ENCODE measurements around the gene MAP4K2. TPM values are rescaled to one million over a fixed set of nuclear protein-coding genes. Genes with fewer than 3 reads are reported as not detected.

Gene MAP4K2
- total and polyA plus RNA-seq, 2 of the 8 experiments (the other 6 are each of a cell fraction or from before 2014, with no cell fraction given) = 20.1 to 20.7 TPM

DNA sequence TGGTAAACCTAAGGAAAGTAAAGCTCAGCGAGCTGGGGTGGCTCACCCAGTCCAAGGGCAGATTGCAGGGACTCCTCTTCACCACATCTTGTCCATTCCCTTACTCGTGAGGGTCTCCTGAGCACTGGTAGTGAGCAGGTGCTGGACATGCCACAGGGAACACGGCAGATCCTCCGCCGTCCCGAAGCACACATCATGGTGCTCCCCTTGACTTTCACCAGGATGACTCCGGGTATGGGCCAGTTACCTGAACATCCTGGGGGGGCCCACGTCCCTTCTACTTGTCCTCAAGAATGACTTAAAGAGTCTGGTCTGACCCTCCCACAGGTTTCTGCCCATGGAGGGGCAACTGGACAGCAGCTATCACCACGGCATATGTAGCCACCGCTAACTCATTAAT is 16.7 kb downstream of the MAP4K2 start (continued):
- no peak for TF ChIP-seq RNF2 (IDR thresholded peaks at IDR 0.05; ENCODE audit: borderline replicate concordance, low read depth, low read length, missing control alignments, poor library complexity, severe bottlenecking)
- no peak for TF ChIP-seq SIX5 (IDR thresholded peaks at IDR 0.05; ENCODE audit: low read depth, low read length)
- no peak for TF ChIP-seq CBX8 (IDR thresholded peaks at IDR 0.05; ENCODE audit: borderline replicate concordance, low read depth, low read length)
- TF ChIP-seq, protein P1, sequence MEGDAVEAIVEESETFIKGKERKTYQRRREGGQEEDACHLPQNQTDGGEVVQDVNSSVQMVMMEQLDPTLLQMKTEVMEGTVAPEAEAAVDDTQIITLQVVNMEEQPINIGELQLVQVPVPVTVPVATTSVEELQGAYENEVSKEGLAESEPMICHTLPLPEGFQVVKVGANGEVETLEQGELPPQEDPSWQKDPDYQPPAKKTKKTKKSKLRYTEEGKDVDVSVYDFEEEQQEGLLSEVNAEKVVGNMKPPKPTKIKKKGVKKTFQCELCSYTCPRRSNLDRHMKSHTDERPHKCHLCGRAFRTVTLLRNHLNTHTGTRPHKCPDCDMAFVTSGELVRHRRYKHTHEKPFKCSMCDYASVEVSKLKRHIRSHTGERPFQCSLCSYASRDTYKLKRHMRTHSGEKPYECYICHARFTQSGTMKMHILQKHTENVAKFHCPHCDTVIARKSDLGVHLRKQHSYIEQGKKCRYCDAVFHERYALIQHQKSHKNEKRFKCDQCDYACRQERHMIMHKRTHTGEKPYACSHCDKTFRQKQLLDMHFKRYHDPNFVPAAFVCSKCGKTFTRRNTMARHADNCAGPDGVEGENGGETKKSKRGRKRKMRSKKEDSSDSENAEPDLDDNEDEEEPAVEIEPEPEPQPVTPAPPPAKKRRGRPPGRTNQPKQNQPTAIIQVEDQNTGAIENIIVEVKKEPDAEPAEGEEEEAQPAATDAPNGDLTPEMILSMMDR (IDR thresholded peaks at IDR 0.05; ENCODE audit: control extremely low read depth in 1 of 3, insufficient read depth in 1 of 3, low read depth in 1 of 3, low read length in 3 of 3) = no peak
- no peak for TF ChIP-seq CEBPB (IDR thresholded peaks at IDR 0.05; ENCODE audit: low read depth, low read length)
- no peak for TF ChIP-seq POU5F1 (IDR thresholded peaks at IDR 0.05; ENCODE audit: low read depth, low read length)
- no peak for TF ChIP-seq BCL11A (IDR thresholded peaks at IDR 0.05; ENCODE audit: low read depth in 2 of 2, low read length in 2 of 2)
- no peak for TF ChIP-seq KDM1A (IDR thresholded peaks at IDR 0.05; ENCODE audit: borderline replicate concordance, low read length)
- no peak for TF ChIP-seq TCF12 (IDR thresholded peaks at IDR 0.05; ENCODE audit: low read depth, low read length)

Data from H1 (cell line).